ENCODE results near the gene RFC2.

The RFC2 gene

DNA sequence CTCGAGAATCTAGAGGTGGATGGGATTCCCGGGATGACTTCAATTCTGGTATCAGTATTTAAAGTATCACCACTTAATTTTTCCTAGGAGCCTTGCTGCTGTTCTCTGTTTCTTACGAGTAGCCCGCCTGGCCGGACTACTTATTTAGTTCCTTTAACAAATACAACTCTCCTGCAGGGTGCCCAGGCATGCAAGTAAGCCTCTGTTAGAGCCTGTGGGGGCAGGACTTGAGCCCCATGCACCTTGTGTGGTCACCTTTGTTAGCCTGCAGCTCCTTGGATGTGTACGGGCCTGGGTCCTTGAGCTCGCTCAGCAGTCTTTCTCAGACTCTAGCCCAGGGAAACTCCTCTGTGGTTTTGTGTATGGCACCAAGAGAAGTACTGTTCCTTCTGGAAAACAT lies 63.9 kb downstream of the RFC2 start:
- no peak for DNase-seq (ENCODE audit: low spot score)

GRCh38 chr7:74187915-74188675 lies 66.1 kb downstream of the RFC2 start:
- no peak for DNase-seq (ENCODE audit: low spot score)

GRCh38 chr7:74185636-74186035 lies 68.6 kb downstream of the RFC2 start:
- no peak for DNase-seq (ENCODE audit: low spot score)

DNA sequence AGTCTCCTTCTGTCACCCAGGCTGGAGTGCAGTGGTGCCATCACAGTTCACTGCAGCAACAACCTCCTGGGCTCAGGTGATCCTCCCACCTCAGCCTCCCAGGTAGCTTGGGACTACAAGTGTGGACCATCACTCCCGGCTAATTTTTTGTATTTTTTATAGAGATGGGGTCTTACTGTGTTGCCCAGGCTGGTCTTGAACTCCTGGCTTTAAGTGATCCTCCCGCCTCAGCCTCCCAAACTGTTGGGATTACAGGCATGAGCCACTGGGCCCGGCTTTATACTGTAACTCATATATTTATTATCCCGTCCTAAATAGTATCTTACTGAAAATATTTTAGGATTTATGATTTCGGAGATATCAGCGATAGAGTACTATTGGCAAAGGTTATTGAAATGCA lies 69.2 kb downstream of the RFC2 start:
- DNase-seq (ENCODE audit: low spot score), result no peak

- DNase-seq (ENCODE audit: low spot score), result peak; percentile 7
Measured at GRCh38 chr7:74183653-74184450, 70.3 kb downstream of the RFC2 start.

- DNase-seq (ENCODE audit: low spot score), result no peak
Measured at GRCh38 chr7:74183142-74183541, 71.1 kb downstream of the RFC2 start.

GRCh38 chr7:74182453-74183090 lies 71.6 kb downstream of the RFC2 start:
- DNase-seq (ENCODE audit: low spot score), result no peak

DNA sequence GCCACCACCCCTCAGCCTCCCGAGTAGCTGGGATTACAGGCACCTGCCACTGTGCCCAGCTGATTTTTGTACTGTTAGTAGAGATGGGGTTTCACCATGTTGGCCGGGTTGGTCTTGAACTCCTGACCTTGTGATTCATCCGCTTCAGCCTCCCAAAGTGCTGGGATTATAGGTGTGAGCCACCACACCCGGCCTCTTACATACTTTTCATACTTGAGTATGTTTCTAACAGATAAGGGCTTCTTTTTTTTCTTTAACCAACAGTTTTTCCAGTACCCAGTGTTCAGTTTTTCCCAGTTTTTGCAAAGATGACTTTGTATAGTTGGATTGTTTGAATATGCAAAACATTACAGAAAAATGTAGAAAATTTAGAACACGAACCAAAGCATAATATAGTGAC lies 72.4 kb downstream of the RFC2 start:
- DNase-seq (ENCODE audit: low spot score), result no peak
